ENCODE data around the gene ATP6V1A.

ATP6V1A gene

DNA sequence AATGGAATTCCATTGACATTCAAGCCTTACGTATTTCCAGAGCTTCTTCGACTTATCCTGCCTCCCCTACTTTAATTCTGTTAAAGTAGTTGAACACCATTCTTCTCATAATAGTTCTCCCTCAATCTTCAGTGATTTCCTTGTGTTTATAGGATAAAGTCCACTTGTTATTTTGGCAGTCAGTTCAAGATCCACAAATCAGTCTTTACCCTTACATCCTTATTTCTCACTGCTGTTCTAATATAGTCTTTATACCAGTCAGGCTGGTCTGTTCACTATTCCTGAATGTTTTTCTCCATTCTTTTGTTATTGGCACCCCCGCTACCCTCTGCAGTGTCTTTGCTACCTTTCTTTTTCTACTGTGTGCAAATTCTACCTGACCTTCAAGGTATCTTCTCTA lies 29.7 kb downstream of the ATP6V1A start:
- no peak for DNase-seq
- H3K4me3 ChIP-seq (ENCODE audit: control insufficient read depth in 1 of 7, extremely low read depth in 1 of 7, insufficient read depth in 4 of 7, low read depth in 2 of 7, low read length in 6 of 7), result no peak overlapping the region
- no peak overlapping the region for H3K27ac ChIP-seq (ENCODE audit: insufficient read depth in 1 of 2, low read depth in 1 of 2, low read length in 2 of 2, poor library complexity in 1 of 2, severe bottlenecking in 2 of 2)
- CTCF ChIA-PET, result interaction anchor here (1.5 kb wide), 1 partner anchor 30 kb away, joined by 3 read pairs; the partner anchor contains the start of genes ATP6V1A and NAA50
- POLR2A ChIA-PET, result no interaction called here
- H3K36me3 ChIP-seq (ENCODE audit: control insufficient read depth in 4 of 4, insufficient read depth in 4 of 4, low read length in 3 of 4), result peaks cover 2 to 12% (median 4%) of the 10 kb centered on the region in 4 experiments
- 100% methylated on average over 2 of the region's 3 CpGs for WGBS (ENCODE audit: insufficient coverage)
- H3K4me1 ChIP-seq (ENCODE audit: control extremely low read depth in 1 of 4, control insufficient read depth in 4 of 4, insufficient read depth in 4 of 4, low read length in 3 of 4), result peaks cover 0 to 12% (median 2%) of the 10 kb centered on the region in 4 experiments
- no peaks in the 10 kb centered on the region for H3K9me3 ChIP-seq (ENCODE audit: control extremely low read depth in 1 of 5, control insufficient read depth in 4 of 5, insufficient read depth in 2 of 5, low read depth in 1 of 5, low read length in 4 of 5)
- no peaks in the 10 kb centered on the region for H3K27me3 ChIP-seq (replicated peaks in 2 of 5; ENCODE audit: control insufficient read depth in 4 of 5, insufficient read depth in 5 of 5, low read length in 4 of 5)

DNA sequence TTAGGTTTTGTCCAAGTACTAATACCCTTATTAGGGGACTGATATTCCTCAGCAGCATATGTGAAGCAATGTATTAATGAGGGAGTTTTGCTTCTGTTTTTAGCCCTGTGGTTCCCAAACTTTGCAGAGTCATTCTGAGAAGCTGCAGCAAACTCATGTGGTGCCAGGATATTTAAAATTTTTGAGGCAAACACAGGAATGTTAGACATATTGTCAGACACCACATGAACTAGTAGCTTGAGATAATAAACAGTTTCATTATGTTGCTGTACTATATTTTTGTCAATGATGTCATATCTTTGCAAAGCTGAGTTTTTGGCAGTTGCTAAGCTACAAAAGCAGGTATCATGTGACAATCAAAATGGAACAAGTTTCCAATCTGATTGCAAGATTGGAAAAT lies 36.6 kb downstream of the ATP6V1A start:
- no peaks in the 10 kb centered on the region for H3K9me3 ChIP-seq (ENCODE audit: control extremely low read depth in 1 of 5, control insufficient read depth in 4 of 5, insufficient read depth in 2 of 5, low read depth in 1 of 5, low read length in 4 of 5)
- ChIA-PET CTCF (interaction anchor here (1.0 to 1.5 kb wide), 3 partner anchors 39 to 61 kb away, joined by 3 to 4 read pairs (median 3); no protein-coding TSS in a partner anchor), POLR2A (interaction anchor here (0.8 to 1.0 kb wide), 2 partner anchors 38 to 39 kb away, joined by 3 to 7 read pairs; partner anchors contain the start of gene NAA50)
- peak overlapping the region in 3 of 7 experiments; percentile 0 to 55 (median 41) for H3K4me3 ChIP-seq (ENCODE audit: control insufficient read depth in 1 of 7, extremely low read depth in 1 of 7, insufficient read depth in 4 of 7, low read depth in 2 of 7, low read length in 6 of 7)
- H3K27me3 ChIP-seq (replicated peaks in 2 of 5; ENCODE audit: control insufficient read depth in 4 of 5, insufficient read depth in 5 of 5, low read length in 4 of 5), result no peaks in the 10 kb centered on the region
- H3K27ac ChIP-seq (ENCODE audit: insufficient read depth in 1 of 2, low read depth in 1 of 2, low read length in 2 of 2, poor library complexity in 1 of 2, severe bottlenecking in 2 of 2), result peak overlapping the region; percentile 85 to 86
- DNase-seq, result peak; percentile 49 to 91 (median 89)
- peaks cover 12 to 25% (median 17%) of the 10 kb centered on the region in 4 experiments for H3K4me1 ChIP-seq (ENCODE audit: control extremely low read depth in 1 of 4, control insufficient read depth in 4 of 4, insufficient read depth in 4 of 4, low read length in 3 of 4)
- H3K36me3 ChIP-seq (ENCODE audit: control insufficient read depth in 4 of 4, insufficient read depth in 4 of 4, low read length in 3 of 4), result peaks cover 10 to 22% (median 16%) of the 10 kb centered on the region in 4 experiments

DNA sequence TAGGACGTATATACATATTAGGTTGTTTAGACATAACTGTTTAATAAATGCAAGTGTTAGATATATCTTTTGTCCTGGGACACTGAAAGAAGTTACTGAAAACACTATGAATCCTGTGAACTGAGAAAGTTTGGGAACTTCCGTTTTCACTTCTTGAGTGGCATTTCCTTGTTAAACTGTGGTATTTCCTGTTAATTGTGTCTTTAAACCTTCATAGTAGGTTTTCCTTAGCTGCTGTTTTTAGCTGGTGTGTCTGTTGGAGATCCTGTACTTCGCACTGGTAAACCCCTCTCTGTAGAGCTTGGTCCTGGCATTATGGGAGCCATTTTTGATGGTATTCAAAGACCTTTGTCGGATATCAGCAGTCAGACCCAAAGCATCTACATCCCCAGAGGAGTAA lies 37.1 kb downstream of the ATP6V1A start:
- POLR2A ChIA-PET, result interaction anchor here (0.6 to 1.0 kb wide), 2 partner anchors 38 to 45 kb away, joined by 3 to 7 read pairs; partner anchors contain the start of gene NAA50
- peak overlapping the region; percentile 85 to 86 for H3K27ac ChIP-seq (ENCODE audit: insufficient read depth in 1 of 2, low read depth in 1 of 2, low read length in 2 of 2, poor library complexity in 1 of 2, severe bottlenecking in 2 of 2)

DNA sequence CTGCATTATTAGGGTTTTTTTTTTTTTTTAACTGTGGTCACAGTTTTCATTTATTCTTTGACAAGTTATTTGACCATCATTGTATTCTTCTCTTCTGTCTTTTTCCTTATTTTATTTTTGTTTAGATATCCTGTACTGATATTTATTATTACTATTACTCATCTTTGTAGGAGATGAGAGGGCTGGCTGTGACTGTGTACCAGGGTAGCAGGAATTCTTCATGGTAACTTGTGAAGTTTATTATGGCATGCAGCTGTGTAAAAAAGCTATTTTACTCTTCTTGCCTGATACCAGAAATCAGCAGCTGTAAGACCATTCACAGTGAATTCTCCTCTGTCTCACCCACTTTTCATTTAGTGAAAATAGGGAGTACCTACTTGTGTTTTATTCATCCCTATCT lies 44.5 kb downstream of the ATP6V1A start:
- H3K36me3 ChIP-seq (ENCODE audit: control insufficient read depth in 4 of 4, insufficient read depth in 4 of 4, low read length in 3 of 4), result peaks cover 10 to 47% (median 25%) of the 10 kb centered on the region in 4 experiments
- peaks cover 0 to 10% (median 3%) of the 10 kb centered on the region in 4 experiments for H3K4me1 ChIP-seq (ENCODE audit: control extremely low read depth in 1 of 4, control insufficient read depth in 4 of 4, insufficient read depth in 4 of 4, low read length in 3 of 4)
- CTCF ChIA-PET, result interaction anchor here (1.4 kb wide), 1 partner anchor 43 kb away, joined by 4 read pairs; no protein-coding TSS in a partner anchor
- no peaks in the 10 kb centered on the region for H3K9me3 ChIP-seq (ENCODE audit: control extremely low read depth in 1 of 5, control insufficient read depth in 4 of 5, insufficient read depth in 2 of 5, low read depth in 1 of 5, low read length in 4 of 5)
- H3K27ac ChIP-seq (ENCODE audit: insufficient read depth in 1 of 2, low read depth in 1 of 2, low read length in 2 of 2, poor library complexity in 1 of 2, severe bottlenecking in 2 of 2), result no peak overlapping the region
- POLR2A ChIA-PET, result no interaction called here
- H3K4me3 ChIP-seq (ENCODE audit: control insufficient read depth in 1 of 7, extremely low read depth in 1 of 7, insufficient read depth in 4 of 7, low read depth in 2 of 7, low read length in 6 of 7), result no peak overlapping the region
- no peak for DNase-seq
- no peaks in the 10 kb centered on the region for H3K27me3 ChIP-seq (replicated peaks in 2 of 5; ENCODE audit: control insufficient read depth in 4 of 5, insufficient read depth in 5 of 5, low read length in 4 of 5)

More for the DNA sequence above, 37.1 kb downstream of the ATP6V1A start:
- Histone ChIP-seq H3K4me3 (ENCODE audit: control insufficient read depth in 1 of 7, extremely low read depth in 1 of 7, insufficient read depth in 4 of 7, low read depth in 2 of 7, low read length in 6 of 7) (peak overlapping the region in 4 of 7 experiments; percentile 13 to 58 (median 38)), H3K9me3 (ENCODE audit: control extremely low read depth in 1 of 5, control insufficient read depth in 4 of 5, insufficient read depth in 2 of 5, low read depth in 1 of 5, low read length in 4 of 5) (no peaks in the 10 kb centered on the region), H3K27me3 (replicated peaks in 2 of 5; ENCODE audit: control insufficient read depth in 4 of 5, insufficient read depth in 5 of 5, low read length in 4 of 5) (no peaks in the 10 kb centered on the region), H3K36me3 (ENCODE audit: control insufficient read depth in 4 of 4, insufficient read depth in 4 of 4, low read length in 3 of 4) (peaks cover 13 to 26% (median 18%) of the 10 kb centered on the region in 4 experiments), H3K4me1 (ENCODE audit: control extremely low read depth in 1 of 4, control insufficient read depth in 4 of 4, insufficient read depth in 4 of 4, low read length in 3 of 4) (peaks cover 12 to 25% (median 17%) of the 10 kb centered on the region in 4 experiments)
- WGBS (ENCODE audit: insufficient coverage), result 45% methylated on average over 2 of the region's 4 CpGs
- peak in 2 of 3 donors; percentile 30 to 46 for DNase-seq
- CTCF ChIA-PET, result interaction anchor here (1.0 to 1.5 kb wide), 3 partner anchors 39 to 60 kb away, joined by 3 to 4 read pairs (median 3); no protein-coding TSS in a partner anchor

DNA sequence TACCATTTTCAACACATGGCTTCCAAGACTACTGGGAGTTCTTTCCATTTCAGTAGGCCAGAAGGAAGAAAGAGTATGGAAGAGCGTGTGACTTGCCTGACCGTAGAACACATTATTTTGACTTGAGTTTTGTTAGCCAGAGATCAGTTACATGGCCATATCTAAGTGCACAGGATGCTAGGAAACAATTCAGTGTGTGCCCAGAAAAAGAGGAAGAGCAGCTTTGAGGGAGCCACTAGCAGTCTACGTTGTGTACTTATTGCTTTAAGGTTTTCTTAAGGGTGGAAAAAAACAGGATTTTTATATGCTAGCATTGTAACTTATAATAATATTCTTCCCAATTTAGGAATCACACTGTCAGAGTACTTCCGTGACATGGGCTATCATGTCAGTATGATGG lies 47.7 kb downstream of the ATP6V1A start:
- peaks cover 3 to 51% (median 17%) of the 10 kb centered on the region in 4 experiments for H3K36me3 ChIP-seq (ENCODE audit: control insufficient read depth in 4 of 4, insufficient read depth in 4 of 4, low read length in 3 of 4)

DNA sequence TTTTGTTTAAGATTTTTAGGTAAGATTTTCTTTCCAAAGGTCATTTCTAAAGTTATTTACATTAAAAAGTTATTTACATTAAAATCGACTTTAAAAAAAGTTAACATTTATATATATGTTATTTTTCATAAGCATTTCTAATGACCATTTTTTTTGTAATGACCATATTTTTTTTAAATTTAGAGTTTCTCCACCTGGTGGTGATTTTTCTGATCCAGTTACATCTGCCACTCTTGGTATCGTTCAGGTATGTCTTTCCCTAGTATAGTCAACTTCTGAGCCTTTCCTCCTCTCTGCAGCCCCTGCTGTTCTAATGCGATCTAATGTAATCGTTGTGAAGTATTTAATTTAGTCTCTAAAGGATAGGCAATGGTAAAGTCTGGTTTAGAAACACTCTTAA lies 48.9 kb downstream of the ATP6V1A start:
- ChIA-PET CTCF (interaction anchor here (0.9 to 1.0 kb wide), 2 partner anchors 60 to 73 kb away, joined by 3 read pairs; no protein-coding TSS in a partner anchor), POLR2A (no interaction called here)
- Histone ChIP-seq H3K27me3 (replicated peaks in 2 of 5; ENCODE audit: control insufficient read depth in 4 of 5, insufficient read depth in 5 of 5, low read length in 4 of 5) (no peaks in the 10 kb centered on the region), H3K4me1 (ENCODE audit: control extremely low read depth in 1 of 4, control insufficient read depth in 4 of 4, insufficient read depth in 4 of 4, low read length in 3 of 4) (peaks cover 0 to 27% (median 3%) of the 10 kb centered on the region in 4 experiments), H3K4me3 (ENCODE audit: control insufficient read depth in 1 of 7, extremely low read depth in 1 of 7, insufficient read depth in 4 of 7, low read depth in 2 of 7, low read length in 6 of 7) (no peak overlapping the region), H3K27ac (ENCODE audit: insufficient read depth in 1 of 2, low read depth in 1 of 2, low read length in 2 of 2, poor library complexity in 1 of 2, severe bottlenecking in 2 of 2) (no peak overlapping the region), H3K36me3 (ENCODE audit: control insufficient read depth in 4 of 4, insufficient read depth in 4 of 4, low read length in 3 of 4) (peaks cover 3 to 47% (median 18%) of the 10 kb centered on the region in 4 experiments), H3K9me3 (ENCODE audit: control extremely low read depth in 1 of 5, control insufficient read depth in 4 of 5, insufficient read depth in 2 of 5, low read depth in 1 of 5, low read length in 4 of 5) (no peaks in the 10 kb centered on the region)
- peak in 1 of 3 donors; percentile 9 for DNase-seq
- WGBS (ENCODE audit: insufficient coverage), result no CpG with 5 or more reads among the region's 4 CpGs

More for the DNA sequence above, 47.7 kb downstream of the ATP6V1A start:
- ChIA-PET CTCF (interaction anchor here (0.9 to 1.5 kb wide), 7 partner anchors 8 to 72 kb away, joined by 3 to 8 read pairs (median 3); no protein-coding TSS in a partner anchor), POLR2A (no interaction called here)
- 17% methylated on average over 2 of the region's 4 CpGs for WGBS (ENCODE audit: insufficient coverage)
- no peaks in the 10 kb centered on the region for H3K9me3 ChIP-seq (ENCODE audit: control extremely low read depth in 1 of 5, control insufficient read depth in 4 of 5, insufficient read depth in 2 of 5, low read depth in 1 of 5, low read length in 4 of 5)
- peak overlapping the region in 1 of 7 experiments; percentile 28 for H3K4me3 ChIP-seq (ENCODE audit: control insufficient read depth in 1 of 7, extremely low read depth in 1 of 7, insufficient read depth in 4 of 7, low read depth in 2 of 7, low read length in 6 of 7)
- H3K4me1 ChIP-seq (ENCODE audit: control extremely low read depth in 1 of 4, control insufficient read depth in 4 of 4, insufficient read depth in 4 of 4, low read length in 3 of 4), result peaks cover 0 to 27% (median 3%) of the 10 kb centered on the region in 4 experiments
- H3K27ac ChIP-seq (ENCODE audit: insufficient read depth in 1 of 2, low read depth in 1 of 2, low read length in 2 of 2, poor library complexity in 1 of 2, severe bottlenecking in 2 of 2), result peak overlapping the region in 1 of 2 experiments; percentile 19
- H3K27me3 ChIP-seq (replicated peaks in 2 of 5; ENCODE audit: control insufficient read depth in 4 of 5, insufficient read depth in 5 of 5, low read length in 4 of 5), result no peaks in the 10 kb centered on the region
- peak; percentile 8 to 44 (median 30) for DNase-seq

All from common myeloid progenitor, CD34-positive (primary cell).